Panc1 (cell line): ENCODE data around the gene RHBDF2. TPM values are rescaled to one million over a fixed set of nuclear protein-coding genes. Genes with fewer than 3 reads are reported as not detected.
A peak's percentile ranks its signal among the peaks of the same experiment; 100 is the strongest.

Experiments used
- ATAC-seq: fragments of 200-7000 bp; cut with Tn5 transposase; 2 replicates; pipeline ENCODE4 v1.9.1; 2020; ENCODE audit warnings: mild to moderate bottlenecking, moderate library complexity
- BruUV-seq: library from RNA; stranded (reverse); fragments of 400-500 nt; replicated peaks from 2 replicates; lab custom pipeline; 2021; lab: Mats Ljungman, UMichigan
- CTCF ChIA-PET: fragments of 300-600 bp; sonication (Branson Sonifier 250); formaldehyde crosslinking; loops from one replicate; lab custom pipeline; 2022; ENCODE audit warnings: antibody characterized with exemption; lab: Charles Lee
- POLR2A ChIA-PET: fragments of 300-600 bp; sonication (Branson Sonifier 250); formaldehyde crosslinking; loops from one replicate; lab custom pipeline; 2022; ENCODE audit warnings: antibody characterized with exemption; lab: Charles Lee
- DNase-seq: peaks from one replicate; pipeline ENCODE4 v3.0.0-alpha.2; 2010; ENCODE audit warnings: low read depth, low spot score
- H3K27ac ChIP-seq: 2 replicates; pipeline ENCODE4 v1.5.1; 2011; ENCODE audit warnings: mild to moderate bottlenecking, low read length, inconsistent platforms
- H3K27me3 ChIP-seq: fragments of 200-500 bp; sonication (Bioruptor generic); 2 replicates; pipeline ENCODE4 v1.6.0; 2014; ENCODE audit warnings: low read length, inconsistent platforms; ENCODE audit not compliant: control insufficient read depth, insufficient read depth
- H3K36me3 ChIP-seq: fragments of 200-500 bp; sonication (Bioruptor generic); 2 replicates; pipeline ENCODE4 v1.5.1; 2014; ENCODE audit warnings: inconsistent platforms, mild to moderate bottlenecking, low read length, moderate library complexity; ENCODE audit not compliant: control insufficient read depth, insufficient read depth
- H3K4me1 ChIP-seq: 2 replicates; pipeline ENCODE4 v1.5.1; 2011; ENCODE audit warnings: inconsistent platforms, mild to moderate bottlenecking, low read length, moderate library complexity; ENCODE audit not compliant: control insufficient read depth, insufficient read depth
- H3K4me3 ChIP-seq, 2 experiments: 2 replicates each; pipeline ENCODE4 v1.5.1; 2011 to 2012; ENCODE audit warnings: low read depth in 2 of 2, low read length in 2 of 2, mild to moderate bottlenecking in 2 of 2, inconsistent platforms in 1 of 2, moderate library complexity in 1 of 2
- H3K9me3 ChIP-seq: fragments of 200-500 bp; sonication (Bioruptor generic); 2 replicates; pipeline ENCODE4 v1.5.1; 2014; ENCODE audit warnings: low read depth, mild to moderate bottlenecking, inconsistent platforms, low read length, moderate library complexity; ENCODE audit not compliant: control insufficient read depth, insufficient read depth
- POLR2AphosphoS5 ChIP-seq: IDR thresholded peaks from 2 replicates; pipeline ENCODE4 v1.6.1; 2012; ENCODE audit warnings: mild to moderate bottlenecking, low read depth, low read length, moderate library complexity
- REST ChIP-seq, 2 experiments: IDR thresholded peaks; 2 replicates each; pipeline ENCODE4 v1.6.1; 2011 to 2012; ENCODE audit warnings: low read depth in 2 of 2, control low read depth in 1 of 2, low read length in 1 of 2, mild to moderate bottlenecking in 1 of 2, moderate library complexity in 1 of 2; ENCODE audit not compliant: insufficient read depth in 1 of 2
- SIN3A ChIP-seq: IDR thresholded peaks from 2 replicates; pipeline ENCODE4 v1.6.1; 2012; ENCODE audit warnings: low read depth, mild to moderate bottlenecking, low read length, moderate library complexity, borderline replicate concordance; ENCODE audit not compliant: insufficient read depth
- TCF7L2 ChIP-seq: IDR thresholded peaks from 2 replicates; pipeline ENCODE4 v1.6.1; 2011; ENCODE audit warnings: mild to moderate bottlenecking, low read depth, low read length, inconsistent platforms
- in situ Hi-C: cut with HindIII; loops from 2 replicates; pipeline ENCODE4 v1.10.0; 2016; ENCODE audit warnings: low sequenced_read_pairs, low pct_unique_long_range_greater_than_20kb
- intact Hi-C: fragments of 100-400 bp; cut with micrococcal nuclease; formaldehyde crosslinking; loops from one replicate; pipeline ENCODE4 v1.10.0; 2022; ENCODE audit not compliant: unreplicated experiment
- total RNA-seq: library from RNA; stranded (reverse); gene quantifications from one replicate; pipeline ENCODE4 v1.2.1, GENCODE V29; 2021; ENCODE audit not compliant: unreplicated experiment
- TF ChIP-seq, protein P1 (sequence below): fragments of 450-650 bp; IDR thresholded peaks from 2 replicates; pipeline ENCODE4 v1.5.1; 2017; ENCODE audit warnings: mild to moderate bottlenecking

RHBDF2 gene
- total RNA-seq, 1 experiment from 2014 or later = 67.8 TPM

DNA sequence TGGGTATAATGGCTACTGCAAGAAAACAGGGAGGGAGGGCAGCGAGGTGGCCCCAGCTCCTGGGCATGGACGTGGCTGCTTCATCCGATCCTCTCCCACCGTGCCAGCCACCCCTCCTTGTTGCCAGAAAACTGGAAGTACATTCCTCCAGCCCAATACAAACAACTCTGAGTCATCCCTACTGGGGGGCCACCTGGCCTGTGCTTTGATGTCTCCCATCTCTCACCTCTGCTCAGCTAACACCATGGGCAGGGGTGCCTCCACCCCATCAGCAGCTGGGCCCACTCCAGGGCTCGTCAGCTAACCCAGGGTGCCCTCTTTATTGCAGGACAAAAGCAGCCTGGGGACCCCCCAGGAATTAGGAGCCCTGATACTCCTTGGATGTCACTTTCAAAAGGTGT is 2.0 kb downstream of the RHBDF2 start:
- intact Hi-C loops (no loop called here), in situ Hi-C loops (no loop called here)
- ATAC-seq (no peak), DNase-seq (no peak)
- Histone ChIP-seq H3K4me1 (peaks cover 53% of the 10 kb centered on the region), H3K36me3 (peaks cover 7% of the 10 kb centered on the region; the same call in 1 of the 2 replicates), H3K27ac (peak overlapping the region; percentile 89), H3K27me3 (no peaks in the 10 kb centered on the region), H3K4me3 (peak overlapping the region; percentile 89), H3K9me3 (no peaks in the 10 kb centered on the region)
- TF ChIP-seq POLR2AphosphoS5 (no peak), SIN3A (no peak), TCF7L2 (peak; percentile 89), REST (IDR thresholded peaks at IDR 0.05; ENCODE audit: insufficient read depth in 1 of 2, low read depth in 2 of 2, low read length in 1 of 2) (no peak)
- TF ChIP-seq, protein P1, sequence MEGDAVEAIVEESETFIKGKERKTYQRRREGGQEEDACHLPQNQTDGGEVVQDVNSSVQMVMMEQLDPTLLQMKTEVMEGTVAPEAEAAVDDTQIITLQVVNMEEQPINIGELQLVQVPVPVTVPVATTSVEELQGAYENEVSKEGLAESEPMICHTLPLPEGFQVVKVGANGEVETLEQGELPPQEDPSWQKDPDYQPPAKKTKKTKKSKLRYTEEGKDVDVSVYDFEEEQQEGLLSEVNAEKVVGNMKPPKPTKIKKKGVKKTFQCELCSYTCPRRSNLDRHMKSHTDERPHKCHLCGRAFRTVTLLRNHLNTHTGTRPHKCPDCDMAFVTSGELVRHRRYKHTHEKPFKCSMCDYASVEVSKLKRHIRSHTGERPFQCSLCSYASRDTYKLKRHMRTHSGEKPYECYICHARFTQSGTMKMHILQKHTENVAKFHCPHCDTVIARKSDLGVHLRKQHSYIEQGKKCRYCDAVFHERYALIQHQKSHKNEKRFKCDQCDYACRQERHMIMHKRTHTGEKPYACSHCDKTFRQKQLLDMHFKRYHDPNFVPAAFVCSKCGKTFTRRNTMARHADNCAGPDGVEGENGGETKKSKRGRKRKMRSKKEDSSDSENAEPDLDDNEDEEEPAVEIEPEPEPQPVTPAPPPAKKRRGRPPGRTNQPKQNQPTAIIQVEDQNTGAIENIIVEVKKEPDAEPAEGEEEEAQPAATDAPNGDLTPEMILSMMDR = no peak
- no TSS peak for BruUV-seq
- ChIA-PET CTCF (interaction anchor here (0.5 to 1.0 kb wide), 4 partner anchors 32 to 317 kb away, joined by 3 to 4 read pairs (median 4); partner anchors contain the start of gene AANAT), POLR2A (interaction anchor here (0.7 to 1.6 kb wide), 2 partner anchors 13 to 41 kb away, joined by 3 read pairs; no protein-coding TSS in a partner anchor)

- peak overlapping the region; percentile 89; a peak in 3 of 4 replicates for H3K4me3 ChIP-seq
- peaks cover 54% of the 10 kb centered on the region for H3K4me1 ChIP-seq
- CTCF ChIA-PET = interaction anchor here (0.7 to 1.0 kb wide), 2 partner anchors 31 to 183 kb away, joined by 3 to 4 read pairs; partner anchors contain the start of gene AANAT
- TF ChIP-seq, protein P1 = no peak
- no peak for TF ChIP-seq SIN3A
- no peak for TF ChIP-seq POLR2AphosphoS5
- TF ChIP-seq TCF7L2 = no peak
- no peak for TF ChIP-seq REST (IDR thresholded peaks at IDR 0.05; ENCODE audit: insufficient read depth in 1 of 2, low read depth in 2 of 2, low read length in 1 of 2)
- peaks cover 7% of the 10 kb centered on the region; the same call in 1 of the 2 replicates for H3K36me3 ChIP-seq
- no peaks in the 10 kb centered on the region for H3K27me3 ChIP-seq
- in situ Hi-C loops (no loop called here), intact Hi-C loops (no loop called here)
- no peak for DNase-seq
- ATAC-seq = no peak
- POLR2A ChIA-PET = interaction anchor here (0.7 to 1.6 kb wide), 3 partner anchors 13 to 203 kb away, joined by 3 to 7 read pairs (median 3); no protein-coding TSS in a partner anchor
- peak overlapping the region; percentile 89 for H3K27ac ChIP-seq
- H3K9me3 ChIP-seq = no peaks in the 10 kb centered on the region
- BruUV-seq = no TSS peak
Measured at GRCh38 chr17:76498876-76499251, 2.4 kb downstream of the RHBDF2 start.
